GM12878 (cell line): Measurements from ENCODE around the gene SERPINH1. TPM values are rescaled to one million over a fixed set of nuclear protein-coding genes. Genes with fewer than 3 reads are reported as not detected.

ENCODE experiments used
- ASH2L ChIP-seq: fragments of 300-600, 200-600 bp; sonication (generic); IDR thresholded peaks from 2 replicates; pipeline ENCODE4 v1.6.1; 2017; ENCODE audit warnings: low read depth, mild to moderate bottlenecking, borderline replicate concordance
- BHLHE40 ChIP-seq, 2 experiments: fragments of 450-650 bp in 1 of 2; IDR thresholded peaks; 2 replicates each; pipeline ENCODE4 v1.6.1; 2011 to 2017; ENCODE audit warnings: low read depth in 2 of 2, borderline replicate concordance in 1 of 2, improper control_type of control experiment in 1 of 2, low read length in 1 of 2, mild to moderate bottlenecking in 1 of 2
- CBFB ChIP-seq: IDR thresholded peaks from 2 replicates; pipeline ENCODE4 v1.6.1; 2016; ENCODE audit warnings: antibody characterized with exemption, low read depth
- CHD2 ChIP-seq: IDR thresholded peaks from 2 replicates; pipeline ENCODE4 v1.6.1; 2011; ENCODE audit warnings: low read depth, low read length, improper control_type of control experiment, borderline replicate concordance
- CHD4 ChIP-seq: fragments of 200-600 bp; sonication (generic); IDR thresholded peaks from 2 replicates; pipeline ENCODE4 v1.6.1; 2016; ENCODE audit warnings: mild to moderate bottlenecking
- DPF2 ChIP-seq: fragments of 450-650 bp; IDR thresholded peaks from 2 replicates; pipeline ENCODE4 v1.6.1; 2017; ENCODE audit warnings: mild to moderate bottlenecking
- E2F4 ChIP-seq: IDR thresholded peaks from 2 replicates; pipeline ENCODE4 v1.6.1; 2012; ENCODE audit warnings: low read depth, low read length, improper control_type of control experiment
- GATAD2B ChIP-seq: fragments of 450-650 bp; conservative IDR thresholded peaks from 2 replicates; pipeline ENCODE4 v1.6.1; 2017; ENCODE audit warnings: low read depth, mild to moderate bottlenecking, moderate library complexity
- IKZF1 ChIP-seq: fragments of 450-650 bp; conservative IDR thresholded peaks from 2 replicates; pipeline ENCODE4 v1.6.1; 2017; ENCODE audit warnings: antibody characterized with exemption, mild to moderate bottlenecking
- LARP7 ChIP-seq: fragments of 450-650 bp; IDR thresholded peaks from 2 replicates; pipeline ENCODE4 v1.6.1; 2017; ENCODE audit warnings: mild to moderate bottlenecking
- MAX ChIP-seq: IDR thresholded peaks from 2 replicates; pipeline ENCODE4 v1.6.1; 2012; ENCODE audit warnings: low read depth, low read length, improper control_type of control experiment
- MYB ChIP-seq: fragments of 150-350 bp; IDR thresholded peaks from 2 replicates; pipeline ENCODE4 v1.6.1; 2014; ENCODE audit warnings: mild to moderate bottlenecking, low read depth, low read length, borderline replicate concordance
- RBBP5 ChIP-seq: fragments of 200-600 bp; sonication (generic); conservative IDR thresholded peaks from 2 replicates; pipeline ENCODE4 v1.6.1; 2016
- RFX5 ChIP-seq: IDR thresholded peaks from 2 replicates; pipeline ENCODE4 v1.6.1; 2011; ENCODE audit warnings: low read depth, low read length, improper control_type of control experiment
- SMARCA5 ChIP-seq: fragments of 450-650 bp; IDR thresholded peaks from 2 replicates; pipeline ENCODE4 v1.6.1; 2017; ENCODE audit warnings: mild to moderate bottlenecking
- SMC3 ChIP-seq: IDR thresholded peaks from 2 replicates; pipeline ENCODE4 v1.6.1; 2011; ENCODE audit warnings: low read length, improper control_type of control experiment, borderline replicate concordance
- STAT3 ChIP-seq: IDR thresholded peaks from 2 replicates; pipeline ENCODE4 v1.6.1; 2011; ENCODE audit warnings: low read depth, low read length, improper control_type of control experiment
- TARDBP ChIP-seq: IDR thresholded peaks from 2 replicates; pipeline ENCODE4 v1.6.1; 2016; ENCODE audit warnings: borderline replicate concordance
- ZBTB40 ChIP-seq: fragments of 450-650 bp; IDR thresholded peaks from 2 replicates; pipeline ENCODE4 v1.6.1; 2016; ENCODE audit warnings: mild to moderate bottlenecking, moderate library complexity, borderline replicate concordance
- ZNF274 ChIP-seq: IDR thresholded peaks from one replicate; pipeline ENCODE4 v1.8.0; 2011; ENCODE audit not compliant: insufficient read length, insufficient read depth
- ZNF384 ChIP-seq: IDR thresholded peaks from 2 replicates; pipeline ENCODE4 v1.6.1; 2012; ENCODE audit warnings: low read depth, mild to moderate bottlenecking, low read length, improper control_type of control experiment, borderline replicate concordance
- polyA plus RNA-seq, 11 experiments: library from polyadenylated mRNA; depleted of rRNA in 4 of 11; unstranded in 6 of 11; stranded (reverse) in 5 of 11; fragments of >200 nt; fragmentation: Nextera tagmentation in 4 of 11; fragmentation: Illumina TruSeq in 1 of 11; extraction: Ambion mirVana in 4 of 11; extraction: Trizol in 1 of 11; gene quantifications; 1 replicate in 1 of 11; 2 replicates in 10 of 11; pipeline versions ENCODE4 v1.2.1 to v1.2.3, GENCODE V29; 2011 to 2016; ENCODE audit warnings: inconsistent platforms in 2 of 11, missing spikeins in 2 of 11, low read depth in 1 of 11
- total RNA-seq, 4 experiments: library from RNA; depleted of rRNA in 3 of 4; stranded (reverse); fragments of >200 nt in 3 of 4; fragmentation: Illumina TruSeq in 1 of 4; extraction: Trizol in 1 of 4; gene quantifications; 2 replicates each; pipeline versions ENCODE4 v1.2.1 to v1.2.3, GENCODE V29; 2013 to 2021

SERPINH1 gene
- total and polyA plus RNA-seq, 10 of the 15 experiments (the other 5 are each of a cell fraction or from before 2014, with no cell fraction given), result 0.34 to 19.8 (median 13.7) TPM

GRCh38 chr11:75525433-75526191 is 36.4 kb upstream of the SERPINH1 start, which contains the start of gene GDPD5 (continued):
- TF ChIP-seq BHLHE40 (IDR thresholded peaks at IDR 0.05; ENCODE audit: borderline replicate concordance in 1 of 2, low read depth in 2 of 2, low read length in 1 of 2) (peak in 1 of 2 experiments; percentile 47; a peak in 2 of 4 replicates), RBBP5 (no peak), CBFB (no peak), ZBTB40 (no peak), LARP7 (peak; percentile 68; the same call in 1 of the 2 replicates), IKZF1 (peak; percentile 83), GATAD2B (peak; percentile 90), CHD4 (no peak), ZNF274 (no peak), DPF2 (peak; percentile 85), ASH2L (no peak), STAT3 (no peak), MYB (no peak), TARDBP (no peak), SMC3 (peak; percentile 25; the same call in 1 of the 2 replicates), CHD2 (peak; percentile 58; the same call in 1 of the 2 replicates), ZNF384 (no peak), RFX5 (no peak), E2F4 (no peak), SMARCA5 (peak; percentile 68; the same call in 1 of the 2 replicates), MAX (peak; percentile 37; the same call in 1 of the 2 replicates)
